H1 (cell line): ENCODE measurements around the gene CPLX1. TPM values are rescaled to one million over a fixed set of nuclear protein-coding genes. Genes with fewer than 3 reads are reported as not detected.

Experiments used
- ATF3 ChIP-seq: IDR thresholded peaks from 2 replicates; pipeline ENCODE4 v1.6.1; 2011; ENCODE audit warnings: low read depth, mild to moderate bottlenecking, low read length; ENCODE audit not compliant: insufficient read depth
- BACH1 ChIP-seq: IDR thresholded peaks from 2 replicates; pipeline ENCODE4 v1.6.1; 2012; ENCODE audit warnings: low read length, improper control_type of control experiment
- CBX5 ChIP-seq: fragments of 300-800, 300-1000 bp; sonication (generic); IDR thresholded peaks from 2 replicates; pipeline ENCODE4 v1.7.1; 2016; ENCODE audit warnings: antibody characterized with exemption, low read length, low read depth
- CTBP2 ChIP-seq: IDR thresholded peaks from 2 replicates; pipeline ENCODE4 v1.7.0; 2011; ENCODE audit warnings: borderline replicate concordance, mild to moderate bottlenecking, moderate library complexity, mixed read lengths, low read length; ENCODE audit not compliant: insufficient read depth, insufficient read length
- GABPA ChIP-seq: IDR thresholded peaks from 2 replicates; pipeline ENCODE4 v1.6.1; 2011; ENCODE audit warnings: mild to moderate bottlenecking, low read length, moderate library complexity, borderline replicate concordance; ENCODE audit not compliant: insufficient read depth
- JUND ChIP-seq: IDR thresholded peaks from 2 replicates; pipeline ENCODE4 v1.6.1; 2011; ENCODE audit warnings: mild to moderate bottlenecking, improper control_type of control experiment, low read length
- SIN3A ChIP-seq, 2 experiments: IDR thresholded peaks in 1 of 2; conservative IDR thresholded peaks in 1 of 2; 2 replicates each; pipeline ENCODE4 v1.6.1; 2011 to 2012; ENCODE audit warnings: low read length in 2 of 2, improper control_type of control experiment in 1 of 2, low read depth in 1 of 2, mild to moderate bottlenecking in 1 of 2
- SIRT6 ChIP-seq: IDR thresholded peaks from one replicate; pipeline ENCODE4 v1.7.1; 2012; ENCODE audit warnings: low read length, inconsistent platforms
- SUZ12 ChIP-seq: fragments of 200-600 bp; sonication (generic); IDR thresholded peaks from 2 replicates; pipeline ENCODE4 v1.6.1; 2012; ENCODE audit warnings: mild to moderate bottlenecking, inconsistent platforms, low read length, moderate library complexity, mixed read lengths
- polyA plus RNA-seq, 7 experiments: library from polyadenylated mRNA; depleted of rRNA in 3 of 7; stranded (reverse) in 5 of 7; unstranded in 2 of 7; fragments of >200 nt in 5 of 7; fragments of 200-250 nt in 2 of 7; gene quantifications; 1 replicate in 5 of 7; 2 replicates in 1 of 7; 4 replicates in 1 of 7; pipeline versions ENCODE4 v1.2.1 to v1.2.3, GENCODE V29; 2011 to 2013; ENCODE audit warnings: missing spikeins in 2 of 7, mixed read lengths in 2 of 7
- total RNA-seq: library from RNA; stranded (reverse); fragmentation: NEBNext Ultra II Directional; extraction: Animal tissue kit (Norgen Biotek cat#: 25700); gene quantifications from 2 replicates; pipeline ENCODE4 v1.2.1, GENCODE V29; 2021
- TF ChIP-seq, protein P1 (sequence below): IDR thresholded peaks from 2 replicates; pipeline ENCODE4 v1.6.1; 2012; ENCODE audit warnings: low read length, inconsistent platforms

CPLX1 gene
- total and polyA plus RNA-seq, 2 of the 8 experiments (the other 6 are each of a cell fraction or from before 2014, with no cell fraction given) = 0.32 to 0.56 TPM

DNA sequence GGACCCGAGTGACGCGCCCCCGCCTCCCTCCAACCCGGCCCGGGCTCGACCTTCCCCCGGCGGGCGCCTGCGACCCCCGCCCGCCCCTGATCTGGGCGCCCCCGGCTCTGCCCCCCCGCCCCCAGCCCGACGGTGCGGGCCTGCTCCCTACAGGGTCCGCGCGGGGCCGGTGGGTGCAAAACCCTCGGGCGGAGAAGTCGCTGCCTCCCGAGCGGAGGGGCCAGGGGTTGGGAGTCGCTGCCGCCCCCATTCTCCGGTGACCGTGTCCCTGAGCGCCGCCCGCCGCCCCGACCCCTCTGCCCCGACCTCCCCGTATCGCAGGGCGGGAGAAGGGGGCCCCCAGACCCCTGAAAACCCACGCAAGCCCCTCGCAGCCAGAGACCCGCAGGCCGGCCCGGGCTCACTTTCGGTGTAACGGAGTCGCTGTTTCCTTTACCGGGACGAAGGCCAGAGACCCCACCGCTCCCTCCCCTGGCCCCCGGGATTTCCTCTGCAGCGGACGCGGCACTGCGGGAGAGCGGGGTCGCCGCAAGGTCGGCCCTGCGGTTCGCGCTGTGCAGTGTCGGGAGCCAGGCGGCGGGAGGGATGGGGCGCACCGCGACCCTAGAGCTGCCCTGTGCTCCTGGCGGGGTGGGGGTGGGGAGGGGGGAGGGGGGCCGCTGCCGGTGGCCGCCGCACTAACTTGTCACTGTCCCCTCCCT lies 729 bp upstream of the CPLX1 start (continued):
- TF ChIP-seq CTBP2 = peak; percentile 22
- TF ChIP-seq, protein P1, sequence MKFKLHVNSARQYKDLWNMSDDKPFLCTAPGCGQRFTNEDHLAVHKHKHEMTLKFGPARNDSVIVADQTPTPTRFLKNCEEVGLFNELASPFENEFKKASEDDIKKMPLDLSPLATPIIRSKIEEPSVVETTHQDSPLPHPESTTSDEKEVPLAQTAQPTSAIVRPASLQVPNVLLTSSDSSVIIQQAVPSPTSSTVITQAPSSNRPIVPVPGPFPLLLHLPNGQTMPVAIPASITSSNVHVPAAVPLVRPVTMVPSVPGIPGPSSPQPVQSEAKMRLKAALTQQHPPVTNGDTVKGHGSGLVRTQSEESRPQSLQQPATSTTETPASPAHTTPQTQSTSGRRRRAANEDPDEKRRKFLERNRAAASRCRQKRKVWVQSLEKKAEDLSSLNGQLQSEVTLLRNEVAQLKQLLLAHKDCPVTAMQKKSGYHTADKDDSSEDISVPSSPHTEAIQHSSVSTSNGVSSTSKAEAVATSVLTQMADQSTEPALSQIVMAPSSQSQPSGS = no peak
- TF ChIP-seq JUND = no peak
- no peak; the same call in 1 of the 2 replicates for TF ChIP-seq SUZ12
- TF ChIP-seq ATF3 = no peak
- no peak for TF ChIP-seq SIRT6
- TF ChIP-seq BACH1 = no peak
- no peak for TF ChIP-seq CBX5
- TF ChIP-seq GABPA = no peak
- 0 out of 4 replicates have a peak, but pooled peaks of 1 of the 2 experiments have one; percentile 27 for TF ChIP-seq SIN3A (conservative IDR thresholded peaks at IDR 0.05 in 1 of 2, IDR thresholded peaks at IDR 0.05 in 1 of 2; ENCODE audit: low read depth in 1 of 2, low read length in 2 of 2)
